Amniotic epithelial cell (primary cell): ENCODE measurements around the gene CD151.

Source experiments
- DNase-seq: peaks from one replicate; pipeline ENCODE4 v3.0.0-alpha.2; 2010; ENCODE audit warnings: low read depth

CD151 gene

GRCh38 chr11:815675-816432 lies 16.9 kb upstream of the CD151 start:
- DNase-seq = no peak

GRCh38 chr11:816433-816779 lies 16.3 kb upstream of the CD151 start:
- no peak for DNase-seq

DNA sequence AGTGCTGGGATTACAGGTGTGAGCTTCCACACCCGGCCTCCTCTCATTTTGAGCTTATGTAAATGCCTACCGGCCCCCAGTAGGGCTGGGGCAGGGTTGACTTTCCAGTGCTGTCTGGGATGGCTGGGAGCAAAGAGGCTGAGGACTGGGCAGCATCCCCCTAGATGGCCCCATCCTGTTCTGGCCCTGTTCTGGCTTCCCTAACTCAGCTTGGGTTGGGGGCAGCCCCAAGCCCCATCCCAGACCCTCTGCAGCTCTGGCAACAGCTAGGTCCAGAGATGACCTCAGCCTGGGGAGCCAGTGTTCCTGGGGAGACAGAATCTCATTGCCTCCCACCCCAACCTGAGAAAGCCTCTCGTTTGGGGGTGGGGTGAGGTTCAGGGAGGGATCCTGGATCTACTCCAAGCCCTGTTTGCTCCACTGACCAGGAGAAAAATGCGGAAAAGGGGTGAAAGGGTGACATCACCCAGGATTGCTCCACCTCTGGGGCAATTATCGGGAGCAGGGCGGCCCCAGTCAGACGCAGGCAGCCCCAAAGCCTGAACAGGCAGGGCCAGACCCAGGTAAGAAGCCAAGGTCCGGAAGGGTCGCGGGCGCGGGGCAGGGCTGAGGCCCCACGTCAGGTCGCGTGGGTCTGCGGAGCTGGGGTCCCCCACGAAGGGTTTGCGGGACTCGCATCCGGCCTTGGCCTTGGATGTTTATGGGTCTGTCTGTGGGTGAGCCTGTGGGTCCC lies 14.2 kb upstream of the CD151 start, which contains the start of gene PNPLA2:
TSS of gene PNPLA2 (plus strand) at position 519 of the 733 bp plus-strand sequence. CDS start 805 bp downstream, outside the sequence.
- DNase-seq = peak; percentile 85

DNA sequence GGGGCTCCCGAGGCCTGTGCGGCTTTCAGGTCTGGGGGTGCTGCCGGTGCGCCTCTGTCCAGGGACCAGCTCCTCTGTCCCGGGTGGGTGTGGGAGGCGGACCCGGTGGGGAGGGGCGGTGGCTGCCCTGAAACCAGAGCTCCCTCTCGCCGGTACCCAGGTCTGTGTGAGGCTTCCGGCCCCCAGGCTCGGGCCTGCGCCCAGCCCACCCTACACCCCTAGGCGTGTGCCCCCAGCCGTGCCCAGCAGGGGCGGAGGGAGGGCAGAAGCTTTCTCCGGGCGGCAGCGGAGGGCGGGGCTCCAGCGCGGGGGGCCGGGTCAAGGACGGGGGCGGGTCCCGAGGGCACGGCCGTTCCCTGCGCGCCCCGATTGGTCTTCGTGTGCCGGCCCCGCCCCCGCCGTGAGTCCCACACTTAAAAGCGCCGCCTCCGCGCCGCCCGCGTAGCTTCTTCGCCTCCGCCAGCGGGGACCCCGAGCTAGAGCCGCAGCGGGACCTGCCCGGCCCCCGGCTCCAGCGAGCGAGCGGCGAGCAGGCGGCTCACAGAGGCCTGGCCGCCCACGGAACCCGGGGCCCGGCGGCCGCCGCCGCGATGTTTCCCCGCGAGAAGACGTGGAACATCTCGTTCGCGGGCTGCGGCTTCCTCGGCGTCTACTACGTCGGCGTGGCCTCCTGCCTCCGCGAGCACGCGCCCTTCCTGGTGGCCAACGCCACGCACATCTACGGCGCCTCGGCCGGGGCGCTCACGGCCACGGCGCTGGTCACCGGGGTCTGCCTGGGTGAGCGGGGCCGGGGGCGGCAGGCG lies 13.4 kb upstream of the CD151 start:
- DNase-seq = peak; percentile 68

DNA sequence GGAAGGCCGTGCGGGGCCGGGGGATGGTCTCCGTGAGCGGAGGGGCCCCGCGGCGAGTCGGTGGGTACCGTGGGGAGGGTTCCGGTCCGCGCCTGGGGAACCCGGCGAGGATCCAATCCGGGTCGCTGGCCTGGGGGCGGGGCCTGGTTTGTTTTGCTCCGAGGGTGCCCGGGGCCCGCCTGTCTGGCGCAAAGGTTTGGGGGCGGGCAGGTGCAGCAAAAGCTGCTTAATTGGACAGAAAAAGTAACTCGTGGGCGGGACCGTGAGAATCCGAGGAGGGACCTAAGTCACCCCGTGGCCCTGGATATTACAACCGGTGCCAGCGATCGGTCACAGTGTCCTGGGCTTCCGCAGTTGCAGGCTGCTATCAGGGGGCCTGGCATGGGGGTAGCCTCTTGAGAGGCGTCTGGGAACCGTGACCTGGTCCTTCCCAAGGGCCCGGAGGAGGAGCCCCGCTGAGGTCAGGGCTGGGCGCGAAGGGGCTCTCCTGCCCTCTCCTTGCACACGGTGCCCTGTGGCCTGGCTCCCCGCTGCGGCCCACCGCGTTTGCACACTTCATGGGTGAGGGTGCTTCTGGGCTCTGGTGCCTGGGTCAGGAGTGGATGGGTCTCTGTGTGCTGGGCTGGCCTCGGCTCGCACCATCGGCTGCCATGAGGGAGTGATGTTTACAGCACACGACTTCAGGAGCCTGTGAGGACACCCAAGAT lies 12.7 kb upstream of the CD151 start:
- DNase-seq = peak; percentile 63

DNA sequence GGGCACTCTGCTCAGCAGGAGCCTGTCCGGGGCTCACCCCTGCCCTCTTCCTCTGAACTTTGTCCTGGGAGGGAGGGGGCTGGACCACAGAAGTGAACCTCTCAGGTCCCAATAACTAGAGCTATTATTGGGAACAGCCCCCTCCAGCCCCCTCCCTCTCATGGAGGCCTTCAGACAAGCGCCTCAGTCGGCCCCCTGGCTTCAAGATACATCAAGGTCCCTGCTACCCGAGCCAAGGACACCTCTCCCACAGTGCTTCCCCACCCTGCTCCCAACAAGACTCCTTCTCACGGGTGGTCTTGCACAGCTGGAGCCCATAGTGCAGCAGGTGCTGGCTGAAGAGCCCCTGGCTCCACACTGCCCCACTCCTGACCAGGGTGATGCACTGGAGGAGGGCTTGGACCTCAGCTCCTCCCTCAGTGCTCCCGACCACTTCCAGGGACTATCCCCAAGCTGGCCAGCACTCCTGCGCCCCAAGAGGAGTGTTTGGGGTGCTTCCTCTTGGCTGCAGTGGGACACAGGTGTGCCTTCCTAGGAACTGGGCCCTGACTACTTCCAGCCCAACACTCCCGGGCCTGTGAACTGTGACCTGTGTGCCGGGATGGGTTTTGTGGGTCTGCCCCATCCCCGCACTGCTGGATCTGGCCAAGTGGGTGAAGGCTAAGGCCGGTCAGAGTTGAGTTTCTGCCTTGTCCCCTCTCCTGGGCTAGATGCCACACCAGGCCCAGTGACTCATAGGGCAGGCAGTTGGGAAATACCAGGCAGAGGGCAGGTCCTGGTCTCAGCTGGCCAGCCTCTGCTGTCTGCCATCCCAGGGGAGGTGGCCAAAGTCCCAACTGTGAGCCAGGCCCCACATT lies 11.9 kb upstream of the CD151 start:
- peak; percentile 62 for DNase-seq

DNA sequence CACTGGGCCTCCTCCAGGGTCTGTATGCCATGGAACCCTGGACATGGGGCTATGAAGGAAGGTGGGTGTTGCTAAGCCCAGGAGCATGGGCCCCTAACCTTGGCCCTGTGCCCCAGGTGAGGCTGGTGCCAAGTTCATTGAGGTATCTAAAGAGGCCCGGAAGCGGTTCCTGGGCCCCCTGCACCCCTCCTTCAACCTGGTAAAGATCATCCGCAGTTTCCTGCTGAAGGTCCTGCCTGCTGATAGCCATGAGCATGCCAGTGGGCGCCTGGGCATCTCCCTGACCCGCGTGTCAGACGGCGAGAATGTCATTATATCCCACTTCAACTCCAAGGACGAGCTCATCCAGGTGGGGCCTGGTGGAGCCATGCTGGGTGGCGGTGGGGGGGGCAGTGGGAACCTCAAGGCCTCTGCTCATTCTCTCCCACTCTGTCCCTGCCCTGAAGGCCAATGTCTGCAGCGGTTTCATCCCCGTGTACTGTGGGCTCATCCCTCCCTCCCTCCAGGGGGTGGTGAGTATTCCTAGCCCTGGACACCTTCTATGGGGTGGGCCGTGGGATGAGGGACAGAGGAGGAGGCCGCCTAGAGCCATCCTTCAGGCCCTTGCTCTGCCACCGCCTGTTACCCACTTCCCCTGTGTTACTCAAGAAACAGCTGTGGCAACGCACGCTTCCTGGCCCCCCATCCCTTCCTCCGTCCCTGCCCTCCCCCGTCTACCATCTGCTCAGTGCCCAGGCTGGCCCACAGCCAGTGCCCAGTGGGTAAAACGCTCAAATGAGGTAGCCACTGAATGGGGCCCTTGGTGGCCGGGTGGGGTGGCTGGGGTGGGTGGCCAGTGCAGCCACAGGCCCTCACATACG lies 11.0 kb upstream of the CD151 start:
- DNase-seq = no peak

DNA sequence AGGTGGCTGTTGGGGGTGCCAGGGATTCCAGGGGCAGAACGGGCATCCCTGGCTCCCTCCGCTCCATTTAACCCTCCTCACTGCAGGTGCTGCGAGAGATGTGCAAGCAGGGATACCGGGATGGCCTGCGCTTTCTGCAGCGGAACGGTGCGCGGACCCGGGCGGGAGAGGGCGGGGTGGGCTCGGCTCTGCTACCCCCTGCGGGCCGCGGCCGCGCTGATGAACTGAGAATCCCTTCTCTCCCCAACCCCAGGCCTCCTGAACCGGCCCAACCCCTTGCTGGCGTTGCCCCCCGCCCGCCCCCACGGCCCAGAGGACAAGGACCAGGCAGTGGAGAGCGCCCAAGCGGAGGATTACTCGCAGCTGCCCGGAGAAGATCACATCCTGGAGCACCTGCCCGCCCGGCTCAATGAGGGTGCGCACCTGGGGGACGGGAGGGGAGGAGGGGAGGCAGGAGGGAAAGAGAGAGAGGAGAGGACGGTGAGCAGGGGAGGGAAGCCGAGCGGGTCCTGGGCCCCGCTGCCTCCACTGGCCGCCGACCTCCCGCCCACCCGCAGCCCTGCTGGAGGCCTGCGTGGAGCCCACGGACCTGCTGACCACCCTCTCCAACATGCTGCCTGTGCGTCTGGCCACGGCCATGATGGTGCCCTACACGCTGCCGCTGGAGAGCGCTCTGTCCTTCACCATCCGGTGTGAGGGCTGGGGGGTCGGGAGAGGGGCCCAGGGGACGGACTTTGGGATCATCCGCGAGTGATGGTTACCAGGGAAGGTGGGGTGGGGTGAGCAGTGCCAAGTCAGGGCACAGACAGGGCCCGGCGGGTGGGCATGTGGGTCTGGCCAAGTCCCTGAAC lies 9.1 kb upstream of the CD151 start:
- DNase-seq = no peak

GRCh38 chr11:824292-824880 lies 8.4 kb upstream of the CD151 start:
- DNase-seq = no peak

- no peak for DNase-seq
Measured at GRCh38 chr11:824942-825341, 7.8 kb upstream of the CD151 start.

DNA sequence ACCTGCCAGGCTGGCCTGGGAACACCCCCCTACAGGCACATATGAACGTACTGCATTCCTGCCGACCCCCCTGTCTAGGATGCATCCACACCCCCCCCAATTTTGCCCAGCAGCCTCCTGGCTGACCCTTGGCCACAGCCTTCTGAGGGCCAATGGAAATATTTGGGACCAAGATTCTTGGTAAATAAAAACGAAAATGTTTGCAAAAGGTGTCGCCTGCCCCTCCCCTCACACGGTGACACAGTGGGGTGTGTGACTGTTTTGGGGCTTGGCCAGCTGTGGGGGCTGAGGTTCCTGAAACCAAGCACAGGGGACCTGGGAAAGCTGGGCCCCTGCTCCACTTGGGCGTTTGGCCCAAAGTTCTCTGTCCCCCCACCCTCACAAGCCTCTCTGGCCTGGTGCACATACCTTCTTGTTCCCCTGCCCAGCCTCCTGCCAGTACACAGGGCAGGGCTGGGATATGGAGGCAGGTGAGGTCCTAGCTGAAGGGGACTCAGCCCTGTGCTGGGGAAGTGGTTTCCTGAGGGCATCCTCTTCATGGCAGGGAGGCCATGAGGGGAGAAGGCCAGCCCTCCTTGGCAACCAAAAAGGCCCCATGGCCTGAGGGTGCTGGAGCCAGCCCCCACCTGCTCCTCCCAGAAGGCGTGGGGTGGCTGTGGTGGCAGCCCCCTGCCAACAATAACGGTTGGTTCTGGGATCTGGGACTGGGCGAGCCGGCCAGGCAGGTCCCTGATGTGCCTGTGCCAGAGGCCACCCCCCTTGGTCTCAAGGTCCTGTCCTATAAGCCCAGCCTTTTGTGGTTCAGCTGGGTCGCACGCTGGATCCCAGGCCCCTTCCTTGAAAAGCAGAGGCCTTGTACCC lies 7.2 kb upstream of the CD151 start:
- no peak for DNase-seq

DNA sequence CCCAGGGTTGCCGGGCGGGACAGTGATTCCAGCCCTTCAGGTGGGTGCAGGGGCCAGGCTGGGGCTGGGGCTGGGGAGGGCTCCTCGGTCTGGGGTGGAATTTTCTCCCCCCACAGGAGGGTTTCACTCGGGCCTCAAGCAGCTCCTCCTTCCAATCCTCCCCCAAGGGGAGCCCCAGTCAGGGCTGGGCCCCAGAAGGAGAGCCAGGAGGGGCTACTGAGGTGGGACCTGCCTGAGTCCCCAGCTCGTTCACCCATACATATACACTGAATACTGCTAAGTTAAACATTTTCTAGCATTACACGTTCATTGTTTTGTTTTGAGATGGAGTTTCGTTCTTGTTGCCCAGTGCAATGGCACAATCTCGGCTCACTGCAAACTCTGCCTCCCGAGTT lies 6.5 kb upstream of the CD151 start:
- no peak for DNase-seq

GRCh38 chr11:826836-827145 lies 6.0 kb upstream of the CD151 start:
- DNase-seq = no peak

DNA sequence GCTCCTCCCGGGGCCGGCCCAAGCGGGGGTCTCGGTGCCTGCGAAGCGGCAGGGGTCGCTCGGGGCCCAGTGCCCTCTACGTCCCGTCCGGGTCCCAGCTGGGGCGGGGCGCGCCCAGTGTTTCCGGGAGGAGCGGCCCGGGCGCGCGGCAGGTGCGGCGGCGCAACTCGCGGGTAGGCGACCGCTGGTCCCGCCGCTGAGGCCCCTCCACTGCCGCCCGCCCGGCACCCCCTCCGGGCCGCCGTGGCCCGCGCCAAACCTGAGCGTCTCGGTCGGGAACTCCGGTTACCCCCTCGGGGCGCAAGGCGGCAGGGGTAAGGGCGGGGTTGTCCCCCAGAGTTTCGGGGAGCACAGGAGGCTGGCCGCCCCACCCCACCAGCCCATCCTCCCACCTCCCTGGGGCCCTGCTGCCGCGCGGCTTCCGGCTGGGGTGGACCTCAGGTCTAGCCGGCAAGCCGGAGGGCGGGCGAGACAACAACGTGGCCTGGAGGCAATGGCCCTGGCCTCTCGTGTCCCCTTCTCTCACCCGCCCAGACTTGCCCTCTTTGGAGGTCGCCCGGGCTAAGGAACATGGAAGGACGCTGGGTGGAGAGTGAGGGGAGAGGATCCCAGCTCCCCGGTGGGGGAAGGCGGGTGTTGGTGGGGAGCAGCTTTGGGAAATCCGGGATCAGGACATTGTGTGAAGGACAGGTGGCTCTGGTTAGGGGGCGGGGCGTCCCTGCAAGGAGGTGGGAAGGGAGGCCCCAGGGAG lies 5.4 kb upstream of the CD151 start:
- DNase-seq = no peak

DNA sequence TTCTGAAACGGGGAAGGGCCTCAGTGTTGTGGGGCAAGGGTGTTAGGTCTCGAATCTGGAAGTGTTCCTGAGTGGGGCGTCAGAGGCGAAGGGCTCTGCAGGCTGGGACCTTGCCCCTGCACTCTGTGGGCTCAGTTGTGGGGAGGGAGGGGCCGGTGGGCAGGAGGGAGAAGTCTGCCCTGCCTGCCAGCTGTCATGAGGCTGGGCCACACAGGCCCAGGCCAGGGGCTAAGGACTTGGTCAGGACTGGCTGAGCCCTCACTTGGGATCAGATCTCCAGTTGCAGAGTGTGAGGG lies 4.9 kb upstream of the CD151 start, which contains the start of gene CRACR2B:
TSS of gene CRACR2B (plus strand) at position 23 of the 296 bp plus-strand sequence. CDS start 689 bp downstream, outside the sequence.
- DNase-seq = no peak

DNA sequence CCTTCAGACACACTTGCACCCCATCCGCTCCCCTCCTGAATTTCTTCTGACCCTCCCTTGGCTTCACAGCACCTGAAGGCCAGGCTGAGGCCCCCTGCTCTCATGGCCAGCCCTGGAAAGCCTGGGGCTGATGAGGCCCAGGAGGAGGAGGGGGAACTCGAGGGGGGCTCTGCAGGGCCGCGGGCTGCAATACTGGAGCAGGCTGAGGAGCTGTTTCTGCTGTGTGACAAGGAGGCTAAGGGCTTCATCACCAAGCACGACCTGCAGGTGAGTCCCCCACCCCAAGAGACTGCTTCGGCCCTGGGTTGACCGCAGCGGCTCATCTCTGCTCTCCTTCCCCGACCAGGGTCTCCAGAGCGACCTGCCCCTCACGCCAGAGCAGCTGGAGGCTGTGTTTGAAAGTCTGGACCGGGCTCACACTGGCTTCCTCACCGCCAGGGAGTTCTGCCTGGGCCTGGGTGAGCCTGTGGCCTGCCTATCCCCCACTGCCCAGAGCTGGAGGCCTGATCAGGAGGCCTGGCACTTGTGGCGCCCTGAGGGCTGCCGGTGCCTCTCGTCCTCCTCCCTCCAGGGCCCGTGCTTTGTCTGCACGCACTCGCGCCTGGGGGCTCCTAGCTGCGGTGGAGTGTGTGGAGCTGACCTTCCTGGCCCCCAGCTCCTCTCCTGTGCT lies 4.1 kb upstream of the CD151 start:
- DNase-seq = no peak
